Cardiac muscle cell (in vitro differentiated cells and primary cell): ENCODE measurements around the gene CSNK1G3. TPM values are rescaled to one million over a fixed set of nuclear protein-coding genes. Genes with fewer than 3 reads are reported as not detected.

Source experiments
- DNase-seq, 2 donors: peaks; one replicate each; pipeline versions ENCODE4 v3.0.0 to v3.0.0-alpha.2; 2010 to 2017; ENCODE audit warnings: low read depth in 1 of 2, low spot score in 1 of 2
- H3K27ac ChIP-seq: fragments of 200-600 bp; sonication (generic); 2 replicates; pipeline ENCODE4 v1.5.1; 2016
- H3K27me3 ChIP-seq: fragments of 200-600 bp; sonication (generic); 2 replicates; pipeline ENCODE4 v1.6.0; 2016; ENCODE audit warnings: control low read depth
- H3K36me3 ChIP-seq: fragments of 200-600 bp; sonication (generic); 2 replicates; pipeline ENCODE4 v1.5.1; 2016; ENCODE audit warnings: control low read depth
- H3K4me1 ChIP-seq: fragments of 200-600 bp; sonication (generic); 2 replicates; pipeline ENCODE4 v1.8.1; 2017; ENCODE audit warnings: low read depth, mild to moderate bottlenecking, mixed run types
- H3K4me3 ChIP-seq: fragments of 200-600 bp; sonication (generic); 2 replicates; pipeline ENCODE4 v1.5.1; 2016; ENCODE audit warnings: mild to moderate bottlenecking
- H3K9me3 ChIP-seq: fragments of 200-600 bp; sonication (generic); 2 replicates; pipeline ENCODE4 v1.5.1; 2017; ENCODE audit warnings: low read depth, mild to moderate bottlenecking, control low read depth
- polyA plus RNA-seq: library from polyadenylated mRNA; unstranded; fragments of >200 nt; fragmentation: Nextera tagmentation; extraction: Ambion mirVana; gene quantifications from 2 replicates; pipeline ENCODE4 v1.2.1, GENCODE V29; 2016
- total RNA-seq: library from RNA; depleted of rRNA; stranded (reverse); fragments of >200 nt; gene quantifications from 2 replicates; pipeline ENCODE4 v1.2.3, GENCODE V29; 2016
- TF ChIP-seq, protein P1 (sequence below): IDR thresholded peaks from 2 replicates; pipeline ENCODE4 v1.5.1; 2012; ENCODE audit warnings: low read depth, mild to moderate bottlenecking, low read length

Gene CSNK1G3
- total and polyA plus RNA-seq, 2 experiments from 2014 or later: 22.1 to 33.4 TPM

GRCh38 chr5:123476731-123477130 lies 35.2 kb upstream of the CSNK1G3 start:
- Histone ChIP-seq H3K4me1 (no peaks in the 10 kb centered on the region), H3K27ac (no peak overlapping the region), H3K9me3 (no peaks in the 10 kb centered on the region), H3K4me3 (no peak overlapping the region), H3K27me3 (no peaks in the 10 kb centered on the region), H3K36me3 (no peaks in the 10 kb centered on the region)
- TF ChIP-seq, protein P1, sequence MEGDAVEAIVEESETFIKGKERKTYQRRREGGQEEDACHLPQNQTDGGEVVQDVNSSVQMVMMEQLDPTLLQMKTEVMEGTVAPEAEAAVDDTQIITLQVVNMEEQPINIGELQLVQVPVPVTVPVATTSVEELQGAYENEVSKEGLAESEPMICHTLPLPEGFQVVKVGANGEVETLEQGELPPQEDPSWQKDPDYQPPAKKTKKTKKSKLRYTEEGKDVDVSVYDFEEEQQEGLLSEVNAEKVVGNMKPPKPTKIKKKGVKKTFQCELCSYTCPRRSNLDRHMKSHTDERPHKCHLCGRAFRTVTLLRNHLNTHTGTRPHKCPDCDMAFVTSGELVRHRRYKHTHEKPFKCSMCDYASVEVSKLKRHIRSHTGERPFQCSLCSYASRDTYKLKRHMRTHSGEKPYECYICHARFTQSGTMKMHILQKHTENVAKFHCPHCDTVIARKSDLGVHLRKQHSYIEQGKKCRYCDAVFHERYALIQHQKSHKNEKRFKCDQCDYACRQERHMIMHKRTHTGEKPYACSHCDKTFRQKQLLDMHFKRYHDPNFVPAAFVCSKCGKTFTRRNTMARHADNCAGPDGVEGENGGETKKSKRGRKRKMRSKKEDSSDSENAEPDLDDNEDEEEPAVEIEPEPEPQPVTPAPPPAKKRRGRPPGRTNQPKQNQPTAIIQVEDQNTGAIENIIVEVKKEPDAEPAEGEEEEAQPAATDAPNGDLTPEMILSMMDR: no peak
- peak in 1 of 2 donors; percentile 47 for DNase-seq

DNA sequence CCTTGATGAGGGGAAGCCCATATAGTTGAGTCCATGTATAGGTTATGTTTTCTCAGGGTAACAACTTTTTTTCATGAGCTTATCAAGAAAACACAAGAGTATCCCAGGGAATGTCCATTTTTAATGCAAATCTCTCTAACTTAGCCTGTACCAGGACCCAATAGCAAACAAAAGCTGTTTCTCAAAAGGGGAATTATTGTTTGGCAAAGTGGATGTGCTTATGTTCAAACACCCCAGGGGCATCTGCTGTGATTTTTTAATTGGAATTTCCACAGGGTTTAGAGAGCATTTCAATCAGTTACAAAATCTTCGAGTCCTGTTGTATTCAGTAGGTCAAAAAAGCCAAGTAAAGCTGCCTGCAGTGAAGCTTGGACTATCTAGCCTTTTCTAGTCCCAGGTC lies 33.4 kb upstream of the CSNK1G3 start:
- no peaks in the 10 kb centered on the region for H3K27me3 ChIP-seq
- no peak overlapping the region for H3K4me3 ChIP-seq
- no peaks in the 10 kb centered on the region for H3K36me3 ChIP-seq
- H3K4me1 ChIP-seq: no peaks in the 10 kb centered on the region
- no peak overlapping the region for H3K27ac ChIP-seq
- TF ChIP-seq, protein P1: no peak
- H3K9me3 ChIP-seq: no peaks in the 10 kb centered on the region
- DNase-seq: no peak

DNA sequence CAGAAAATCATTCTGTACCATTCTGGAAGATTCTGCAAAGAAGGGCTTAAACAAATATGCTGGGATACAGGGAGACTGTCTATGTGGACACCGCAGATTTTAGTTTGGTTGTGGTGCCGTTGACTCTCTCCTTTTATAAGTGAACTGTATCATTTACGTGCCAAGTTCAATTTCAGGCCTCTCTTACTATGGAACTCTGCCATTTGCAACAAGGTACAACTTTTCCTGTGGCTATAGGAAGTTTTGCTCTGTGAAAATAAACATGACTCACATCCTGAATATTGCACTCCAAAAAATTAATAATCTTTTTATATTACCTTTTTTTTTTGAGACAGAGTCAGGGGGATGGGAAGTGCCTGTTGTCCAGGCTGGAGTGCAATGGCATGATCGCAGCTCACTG lies 29.7 kb upstream of the CSNK1G3 start:
- Histone ChIP-seq H3K27me3 (no peaks in the 10 kb centered on the region), H3K27ac (no peak overlapping the region), H3K9me3 (no peaks in the 10 kb centered on the region), H3K4me3 (no peak overlapping the region), H3K36me3 (no peaks in the 10 kb centered on the region), H3K4me1 (no peaks in the 10 kb centered on the region)
- DNase-seq: no peak
- TF ChIP-seq, protein P1: no peak

DNA sequence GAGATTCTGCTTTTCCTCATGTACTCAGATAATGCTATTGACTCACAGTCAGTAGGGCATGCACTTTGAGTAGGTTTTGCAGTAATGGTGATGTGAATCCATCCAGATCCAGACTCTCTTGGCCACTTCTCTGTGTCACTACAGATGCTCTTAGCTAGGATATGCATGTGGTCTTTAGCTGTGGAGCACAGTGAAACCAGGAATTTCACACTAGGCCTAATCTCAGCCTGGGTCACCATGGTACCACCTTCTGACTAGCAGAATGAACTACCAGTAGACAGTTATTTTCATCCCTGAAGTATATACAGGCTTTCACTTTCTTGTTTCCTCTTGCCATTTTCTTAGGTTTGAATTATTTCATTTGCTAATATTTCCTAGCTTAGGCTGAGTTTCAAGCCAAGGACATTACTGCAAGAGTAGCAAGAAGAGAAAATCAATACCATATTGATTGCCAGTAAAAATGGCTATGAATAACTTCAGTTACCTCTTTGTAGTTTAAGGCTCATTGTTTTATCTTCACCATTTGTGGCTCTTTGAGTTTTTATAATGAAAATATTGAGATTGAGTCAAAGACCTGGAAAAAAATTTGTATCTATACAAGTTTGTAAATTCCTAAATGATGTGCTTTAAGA lies 28.4 kb upstream of the CSNK1G3 start:
- H3K27me3 ChIP-seq: no peaks in the 10 kb centered on the region
- H3K27ac ChIP-seq: no peak overlapping the region
- H3K36me3 ChIP-seq: no peaks in the 10 kb centered on the region
- DNase-seq: peak in 1 of 2 donors; percentile 18
- no peak overlapping the region for H3K4me3 ChIP-seq
- TF ChIP-seq, protein P1: no peak
- H3K9me3 ChIP-seq: no peaks in the 10 kb centered on the region
- H3K4me1 ChIP-seq: no peaks in the 10 kb centered on the region

DNA sequence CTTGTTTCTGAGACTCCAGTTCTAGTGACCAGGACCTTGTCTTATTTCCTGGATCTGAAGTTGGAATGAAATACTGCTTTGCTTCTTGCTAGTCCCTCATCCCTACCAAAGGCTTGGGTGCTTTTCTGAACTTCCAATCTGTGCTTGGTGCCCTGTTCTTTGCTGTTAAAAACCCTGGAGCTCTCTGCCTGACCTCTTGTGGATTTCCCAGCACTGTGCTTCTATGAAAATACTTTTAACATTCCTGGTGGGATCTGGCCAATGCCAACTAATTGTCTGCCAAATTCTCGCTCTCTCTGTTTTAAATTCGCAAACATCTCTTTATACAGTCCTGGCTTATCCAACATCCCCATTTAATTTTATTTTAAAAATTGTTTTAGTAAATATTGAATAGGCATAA lies 26.7 kb upstream of the CSNK1G3 start:
- H3K27ac ChIP-seq: no peak overlapping the region
- TF ChIP-seq, protein P1: no peak
- H3K36me3 ChIP-seq: no peaks in the 10 kb centered on the region
- H3K9me3 ChIP-seq: no peaks in the 10 kb centered on the region
- DNase-seq: no peak
- H3K27me3 ChIP-seq: no peaks in the 10 kb centered on the region
- H3K4me3 ChIP-seq: no peak overlapping the region
- H3K4me1 ChIP-seq: no peaks in the 10 kb centered on the region
